Measurements from ENCODE around the gene GRK1. TPM values are rescaled to one million over a fixed set of nuclear protein-coding genes. Genes with fewer than 3 reads are reported as not detected.
"Not testable (repeated sequence)": the region's sequence is repeated elsewhere in the genome, so short reads cannot be mapped to it uniquely, and the experiment has no call there.

GRK1 gene
- total RNA-seq, 1 donor from 2014 or later, result not detected

DNA sequence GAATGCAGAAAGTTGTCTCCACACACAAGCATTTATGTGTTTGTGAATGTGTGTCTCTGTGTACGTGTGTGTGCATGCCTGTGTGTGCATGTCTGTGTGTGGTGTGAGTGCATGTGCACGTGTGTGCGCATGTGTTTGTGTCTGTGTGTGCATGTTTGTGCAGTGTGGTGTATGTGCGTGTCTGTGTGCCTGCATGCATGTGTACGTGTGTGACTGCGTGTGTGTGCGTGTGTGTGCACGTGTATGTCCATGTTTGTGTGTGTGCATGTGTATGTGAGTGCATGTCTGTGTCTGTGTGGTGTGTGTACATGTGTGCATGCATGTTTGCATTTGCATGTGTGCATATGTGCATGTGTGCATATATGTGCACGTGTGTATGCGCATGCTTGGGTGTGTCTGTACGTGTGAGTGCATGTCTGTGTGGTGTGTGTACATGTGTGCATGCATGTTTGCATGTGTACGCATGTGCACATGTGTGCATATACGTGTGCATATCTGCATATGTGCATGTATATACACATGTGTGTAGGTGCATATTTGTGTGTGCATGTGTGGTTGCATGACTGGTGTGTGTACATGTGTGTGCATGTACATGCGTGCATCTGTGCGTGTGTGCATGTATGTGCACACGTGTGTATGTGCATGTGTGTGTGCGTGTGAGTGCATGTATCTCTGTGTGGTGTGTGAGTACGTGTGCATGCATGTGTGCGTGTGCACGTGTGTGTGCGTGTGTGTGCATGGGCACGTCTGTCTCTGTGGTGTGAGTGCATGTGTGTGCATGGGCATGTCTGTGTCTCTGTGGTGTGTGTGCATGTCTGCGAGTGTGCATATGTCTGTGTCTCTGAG is 83.8 kb downstream of the GRK1 start:
- H3K4me3 ChIP-seq (ENCODE audit: insufficient read depth, low read depth, low read length), result no peak overlapping the region
- Mint-ChIP-seq H3K9me3 (ENCODE audit: unreplicated experiment) (no peaks in the 10 kb centered on the region), H3K4me3 (ENCODE audit: unreplicated experiment) (no peak overlapping the region), H3K4me1 (ENCODE audit: low read depth, unreplicated experiment) (no peaks in the 10 kb centered on the region), H3K27me3 (ENCODE audit: low read depth, unreplicated experiment) (peaks cover 44% of the 10 kb centered on the region), H3K36me3 (ENCODE audit: low read depth, unreplicated experiment) (no peaks in the 10 kb centered on the region), H3K27ac (ENCODE audit: unreplicated experiment) (no peak overlapping the region)
- no peak overlapping the region for H3K9ac ChIP-seq (ENCODE audit: low read length)
- H4K20me1 ChIP-seq (ENCODE audit: insufficient read depth, low read length), result no peaks in the 10 kb centered on the region
- H3K4me1 ChIP-seq (ENCODE audit: insufficient read depth, low read length), result no peaks in the 10 kb centered on the region
- no peak for DNase-seq (ENCODE audit: low read depth)
- peaks cover 9% of the 10 kb centered on the region for H3K27me3 ChIP-seq (ENCODE audit: insufficient read depth, low read length)
- peaks cover 9% of the 10 kb centered on the region for H3K9me3 ChIP-seq (ENCODE audit: insufficient read depth, low read depth, low read length)
- no peak for TF ChIP-seq EZH2 (IDR thresholded peaks at IDR 0.05; ENCODE audit: insufficient read depth, low read length)
- no peak for TF ChIP-seq CTCF (IDR thresholded peaks at IDR 0.05; ENCODE audit: insufficient read depth, low read depth, low read length)
- H3K27ac ChIP-seq (ENCODE audit: low read depth, low read length), result no peak overlapping the region
- no peaks in the 10 kb centered on the region for H3K36me3 ChIP-seq (ENCODE audit: insufficient read depth, low read length)
- H3K4me2 ChIP-seq (ENCODE audit: low read length), result no peak overlapping the region
- no peak overlapping the region for H2AFZ ChIP-seq (ENCODE audit: low read depth, low read length)
- H3K79me2 ChIP-seq (ENCODE audit: insufficient read depth, low read length), result no peaks in the 10 kb centered on the region
- no peak for FAIRE-seq

- no peak for DNase-seq (ENCODE audit: low read depth)
- Histone ChIP-seq H4K20me1 (ENCODE audit: insufficient read depth, low read length) (no peaks in the 10 kb centered on the region), H3K9ac (ENCODE audit: low read length) (no peak overlapping the region), H3K4me2 (ENCODE audit: low read length) (no peak overlapping the region), H3K9me3 (ENCODE audit: insufficient read depth, low read depth, low read length) (peaks cover 9% of the 10 kb centered on the region), H3K27me3 (ENCODE audit: insufficient read depth, low read length) (peaks cover 6% of the 10 kb centered on the region), H3K79me2 (ENCODE audit: insufficient read depth, low read length) (no peaks in the 10 kb centered on the region), H3K27ac (ENCODE audit: low read depth, low read length) (no peak overlapping the region), H3K36me3 (ENCODE audit: insufficient read depth, low read length) (no peaks in the 10 kb centered on the region), H3K4me3 (ENCODE audit: insufficient read depth, low read depth, low read length) (no peak overlapping the region), H3K4me1 (ENCODE audit: insufficient read depth, low read length) (no peaks in the 10 kb centered on the region), H2AFZ (ENCODE audit: low read depth, low read length) (no peak overlapping the region)
- FAIRE-seq, result no peak
- Mint-ChIP-seq H3K27me3 (ENCODE audit: low read depth, unreplicated experiment) (peaks cover 49% of the 10 kb centered on the region), H3K36me3 (ENCODE audit: low read depth, unreplicated experiment) (no peaks in the 10 kb centered on the region), H3K9me3 (ENCODE audit: unreplicated experiment) (no peaks in the 10 kb centered on the region), H3K4me1 (ENCODE audit: low read depth, unreplicated experiment) (no peaks in the 10 kb centered on the region), H3K4me3 (ENCODE audit: unreplicated experiment) (no peak overlapping the region), H3K27ac (ENCODE audit: unreplicated experiment) (no peak overlapping the region)
- no peak for TF ChIP-seq EZH2 (IDR thresholded peaks at IDR 0.05; ENCODE audit: insufficient read depth, low read length)
- TF ChIP-seq CTCF (IDR thresholded peaks at IDR 0.05; ENCODE audit: insufficient read depth, low read depth, low read length), result no peak
Measured at GRCh38 chr13:113751491-113751890, 84.5 kb downstream of the GRK1 start.

- H3K27me3 ChIP-seq (ENCODE audit: insufficient read depth, low read length); H3K4me1 ChIP-seq (ENCODE audit: insufficient read depth, low read length); H2AFZ ChIP-seq (ENCODE audit: low read depth, low read length); H3K9ac ChIP-seq (ENCODE audit: low read length); H3K27ac Mint-ChIP-seq (ENCODE audit: unreplicated experiment); H3K4me2 ChIP-seq (ENCODE audit: low read length); FAIRE-seq; H3K9me3 Mint-ChIP-seq (ENCODE audit: unreplicated experiment); H4K20me1 ChIP-seq (ENCODE audit: insufficient read depth, low read length); DNase-seq (ENCODE audit: low read depth); H3K4me3 ChIP-seq (ENCODE audit: insufficient read depth, low read depth, low read length); H3K36me3 Mint-ChIP-seq (ENCODE audit: low read depth, unreplicated experiment); H3K9me3 ChIP-seq (ENCODE audit: insufficient read depth, low read depth, low read length); H3K4me1 Mint-ChIP-seq (ENCODE audit: low read depth, unreplicated experiment); H3K27ac ChIP-seq (ENCODE audit: low read depth, low read length); H3K79me2 ChIP-seq (ENCODE audit: insufficient read depth, low read length); H3K36me3 ChIP-seq (ENCODE audit: insufficient read depth, low read length); H3K4me3 Mint-ChIP-seq (ENCODE audit: unreplicated experiment): not testable (repeated sequence)
- peaks cover 50% of the 10 kb centered on the region for H3K27me3 Mint-ChIP-seq (ENCODE audit: low read depth, unreplicated experiment)
Measured at GRCh38 chr13:113752211-113752986, 85.4 kb downstream of the GRK1 start.
